HepG2 (cell line): ENCODE measurements around the gene VPS18. TPM values are rescaled to one million over a fixed set of nuclear protein-coding genes. Genes with fewer than 3 reads are reported as not detected.

Experiments used
- ARID4A ChIP-seq: sonication (generic); formaldehyde crosslinking; IDR thresholded peaks from 2 replicates; pipeline ENCODE4 v1.5.0; 2020; ENCODE audit warnings: mild to moderate bottlenecking, missing genetic modification reagents, borderline replicate concordance
- EHMT2 ChIP-seq: fragments of 200-600 bp; sonication (generic); IDR thresholded peaks from 2 replicates; pipeline ENCODE4 v1.7.0; 2017; ENCODE audit warnings: antibody characterized with exemption, low read depth, low read length, borderline replicate concordance
- FOXC1 ChIP-seq: sonication (generic); formaldehyde crosslinking; IDR thresholded peaks from 2 replicates; pipeline ENCODE4 v1.8.0; 2022; ENCODE audit warnings: mild to moderate bottlenecking, missing genetic modification reagents, borderline replicate concordance
- HDAC6 ChIP-seq: fragments of 200-600 bp; sonication (generic); IDR thresholded peaks from 2 replicates; pipeline ENCODE4 v1.7.0; 2017; ENCODE audit warnings: mild to moderate bottlenecking, antibody characterized with exemption, low read length, low read depth
- MAZ ChIP-seq, 2 experiments: sonication (generic) in 1 of 2; formaldehyde crosslinking in 1 of 2; IDR thresholded peaks; 2 replicates each; pipeline versions ENCODE4 v1.5.0 to v1.6.1; 2012 to 2020; ENCODE audit warnings: low read depth in 2 of 2, mild to moderate bottlenecking in 2 of 2, borderline replicate concordance in 1 of 2, improper control_type of control experiment in 1 of 2, low read length in 1 of 2, missing genetic modification reagents in 1 of 2, moderate library complexity in 1 of 2
- NR2F6 ChIP-seq, 2 experiments: IDR thresholded peaks; 2 replicates each; pipeline ENCODE4 v1.6.1; 2016; ENCODE audit warnings: antibody characterized with exemption in 1 of 2, mild to moderate bottlenecking in 1 of 2
- POLR2AphosphoS5 ChIP-seq: IDR thresholded peaks from 2 replicates; pipeline ENCODE4 v1.6.1; 2012; ENCODE audit warnings: low read depth, low read length
- RAD21 ChIP-seq: fragments of 450-650 bp; formaldehyde crosslinking; IDR thresholded peaks from 2 replicates; pipeline ENCODE4 v1.5.0; 2020; ENCODE audit warnings: mild to moderate bottlenecking
- RXRB ChIP-seq: IDR thresholded peaks from 2 replicates; pipeline ENCODE4 v1.6.1; 2016; ENCODE audit warnings: borderline replicate concordance, missing genetic modification reagents, missing compliant biosample characterization
- SATB2 ChIP-seq: sonication (generic); formaldehyde crosslinking; IDR thresholded peaks from 2 replicates; pipeline ENCODE4 v1.5.0; 2020; ENCODE audit warnings: missing genetic modification reagents
- SP140L ChIP-seq: sonication (generic); formaldehyde crosslinking; IDR thresholded peaks from 2 replicates; pipeline ENCODE4 v1.4.0; 2020; ENCODE audit warnings: missing genetic modification reagents, borderline replicate concordance
- TBX2 ChIP-seq: sonication (generic); formaldehyde crosslinking; IDR thresholded peaks from 2 replicates; pipeline ENCODE4 v1.5.0; 2020; ENCODE audit warnings: missing genetic modification reagents, mild to moderate bottlenecking, borderline replicate concordance
- ZBTB1 ChIP-seq: sonication (generic); formaldehyde crosslinking; IDR thresholded peaks from 2 replicates; pipeline ENCODE4 v1.4.0; 2020; ENCODE audit warnings: missing genetic modification reagents, borderline replicate concordance
- ZNF263 ChIP-seq: sonication (generic); formaldehyde crosslinking; IDR thresholded peaks from 2 replicates; pipeline ENCODE4 v1.4.0; 2020; ENCODE audit warnings: missing genetic modification reagents
- ZNF264 ChIP-seq: sonication (generic); formaldehyde crosslinking; IDR thresholded peaks from 2 replicates; pipeline ENCODE4 v1.4.0; 2020; ENCODE audit warnings: missing genetic modification reagents
- ZNF543 ChIP-seq: sonication (generic); formaldehyde crosslinking; IDR thresholded peaks from 2 replicates; pipeline ENCODE4 v1.4.0; 2020; ENCODE audit warnings: mild to moderate bottlenecking, missing genetic modification reagents
- ZNF709 ChIP-seq: sonication (generic); formaldehyde crosslinking; IDR thresholded peaks from 2 replicates; pipeline ENCODE4 v1.5.0; 2020; ENCODE audit warnings: mild to moderate bottlenecking, missing genetic modification reagents
- ZNF710 ChIP-seq: sonication (generic); formaldehyde crosslinking; IDR thresholded peaks from 2 replicates; pipeline ENCODE4 v1.5.0; 2020; ENCODE audit warnings: mild to moderate bottlenecking, missing genetic modification reagents, borderline replicate concordance
- polyA plus RNA-seq, 8 experiments: library from polyadenylated mRNA; depleted of rRNA in 3 of 8; stranded (reverse) in 7 of 8; unstranded in 1 of 8; fragments of >200 nt; fragmentation: Illumina TruSeq in 4 of 8; extraction: Trizol in 4 of 8; gene quantifications; 2 replicates each; pipeline versions ENCODE4 v1.2.1 to v1.2.3, GENCODE V29; 2011 to 2016; ENCODE audit warnings: low read depth in 4 of 8, missing spikeins in 1 of 8, mixed read lengths in 1 of 8; ENCODE audit not compliant: insufficient read depth in 1 of 8
- total RNA-seq, 5 experiments: library from RNA; depleted of rRNA; stranded (reverse); fragments of >200 nt; fragmentation: Illumina TruSeq; extraction: Trizol; gene quantifications; 2 replicates each; pipeline ENCODE4 v1.2.3, GENCODE V29; 2016; ENCODE audit warnings: low read depth in 1 of 5
- TF ChIP-seq, protein P1 (sequence below): IDR thresholded peaks from 2 replicates; pipeline ENCODE4 v1.4.0; 2020; ENCODE audit warnings: mild to moderate bottlenecking, missing genetic modification reagents

Gene VPS18
- total and polyA plus RNA-seq, 2 of the 13 experiments (the other 11 are each of a cell fraction or from before 2014, with no cell fraction given), result 5.8 to 17.0 TPM

DNA sequence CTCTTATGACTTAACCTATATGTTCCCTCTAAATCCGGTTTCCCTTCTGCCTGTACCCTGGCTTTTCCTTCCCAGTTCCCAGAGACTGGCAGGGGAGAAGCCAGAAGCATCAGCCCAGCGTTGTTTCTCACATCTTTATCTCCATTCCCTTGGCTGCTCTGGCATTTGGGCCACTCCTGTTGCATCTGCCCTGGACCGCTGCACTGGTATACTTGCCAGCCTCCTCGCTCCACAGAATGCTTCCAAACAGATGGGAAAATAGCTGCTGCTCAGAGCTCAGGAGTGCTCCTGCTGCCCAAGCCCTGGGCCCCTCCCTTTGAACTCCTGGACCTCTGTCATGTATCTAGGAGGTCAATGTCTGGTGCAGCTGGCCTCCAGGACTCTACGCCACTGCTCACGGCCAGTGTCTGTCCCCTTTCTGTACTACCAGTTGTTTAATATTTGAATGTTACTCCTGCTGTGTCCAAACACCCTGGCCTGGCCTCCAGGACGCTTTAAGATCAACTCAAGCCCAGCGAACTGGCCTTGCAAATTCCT, 43.6 kb upstream of the VPS18 start (continued):
- TF ChIP-seq ZNF710 (no peak), ARID4A (CRISPR knock-in tag) (peak; percentile 39; the same call in 1 of the 2 replicates), NR2F6 (IDR thresholded peaks at IDR 0.05) (no peak; the same call in 1 of the 2 replicates), NR2F6 (CRISPR knock-in tag; IDR thresholded peaks at IDR 0.05) (peak; percentile 52), ZBTB1 (CRISPR knock-in tag) (no peak), FOXC1 (CRISPR knock-in tag) (0 out of 2 replicates have a peak, but pooled peaks have one; percentile 30), SP140L (no peak), MAZ (IDR thresholded peaks at IDR 0.05; ENCODE audit: borderline replicate concordance, low read depth, low read length) (no peak), MAZ (CRISPR knock-in tag; IDR thresholded peaks at IDR 0.05; ENCODE audit: low read depth) (0 out of 2 replicates have a peak, but pooled peaks have one; percentile 26), ZNF709 (CRISPR knock-in tag) (no peak), RXRB (CRISPR knock-in tag) (peak; percentile 47; the same call in 1 of the 2 replicates), HDAC6 (no peak), POLR2AphosphoS5 (no peak), TBX2 (CRISPR knock-in tag) (peak; percentile 18; the same call in 1 of the 2 replicates), RAD21 (CRISPR knock-in tag) (peak; percentile 32; the same call in 1 of the 2 replicates), ZNF263 (CRISPR knock-in tag) (peak; percentile 96), SATB2 (no peak), ZNF543 (CRISPR knock-in tag) (no peak), ZNF264 (CRISPR knock-in tag) (peak; percentile 41; the same call in 1 of the 2 replicates), EHMT2 (peak; percentile 85)
- TF ChIP-seq, protein P1, sequence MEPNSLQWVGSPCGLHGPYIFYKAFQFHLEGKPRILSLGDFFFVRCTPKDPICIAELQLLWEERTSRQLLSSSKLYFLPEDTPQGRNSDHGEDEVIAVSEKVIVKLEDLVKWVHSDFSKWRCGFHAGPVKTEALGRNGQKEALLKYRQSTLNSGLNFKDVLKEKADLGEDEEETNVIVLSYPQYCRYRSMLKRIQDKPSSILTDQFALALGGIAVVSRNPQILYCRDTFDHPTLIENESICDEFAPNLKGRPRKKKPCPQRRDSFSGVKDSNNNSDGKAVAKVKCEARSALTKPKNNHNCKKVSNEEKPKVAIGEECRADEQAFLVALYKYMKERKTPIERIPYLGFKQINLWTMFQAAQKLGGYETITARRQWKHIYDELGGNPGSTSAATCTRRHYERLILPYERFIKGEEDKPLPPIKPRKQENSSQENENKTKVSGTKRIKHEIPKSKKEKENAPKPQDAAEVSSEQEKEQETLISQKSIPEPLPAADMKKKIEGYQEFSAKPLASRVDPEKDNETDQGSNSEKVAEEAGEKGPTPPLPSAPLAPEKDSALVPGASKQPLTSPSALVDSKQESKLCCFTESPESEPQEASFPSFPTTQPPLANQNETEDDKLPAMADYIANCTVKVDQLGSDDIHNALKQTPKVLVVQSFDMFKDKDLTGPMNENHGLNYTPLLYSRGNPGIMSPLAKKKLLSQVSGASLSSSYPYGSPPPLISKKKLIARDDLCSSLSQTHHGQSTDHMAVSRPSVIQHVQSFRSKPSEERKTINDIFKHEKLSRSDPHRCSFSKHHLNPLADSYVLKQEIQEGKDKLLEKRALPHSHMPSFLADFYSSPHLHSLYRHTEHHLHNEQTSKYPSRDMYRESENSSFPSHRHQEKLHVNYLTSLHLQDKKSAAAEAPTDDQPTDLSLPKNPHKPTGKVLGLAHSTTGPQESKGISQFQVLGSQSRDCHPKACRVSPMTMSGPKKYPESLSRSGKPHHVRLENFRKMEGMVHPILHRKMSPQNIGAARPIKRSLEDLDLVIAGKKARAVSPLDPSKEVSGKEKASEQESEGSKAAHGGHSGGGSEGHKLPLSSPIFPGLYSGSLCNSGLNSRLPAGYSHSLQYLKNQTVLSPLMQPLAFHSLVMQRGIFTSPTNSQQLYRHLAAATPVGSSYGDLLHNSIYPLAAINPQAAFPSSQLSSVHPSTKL (CRISPR knock-in tag), result peak; percentile 48; the same call in 1 of the 2 replicates
